ENCODE results near the gene HOGA1.

DNA sequence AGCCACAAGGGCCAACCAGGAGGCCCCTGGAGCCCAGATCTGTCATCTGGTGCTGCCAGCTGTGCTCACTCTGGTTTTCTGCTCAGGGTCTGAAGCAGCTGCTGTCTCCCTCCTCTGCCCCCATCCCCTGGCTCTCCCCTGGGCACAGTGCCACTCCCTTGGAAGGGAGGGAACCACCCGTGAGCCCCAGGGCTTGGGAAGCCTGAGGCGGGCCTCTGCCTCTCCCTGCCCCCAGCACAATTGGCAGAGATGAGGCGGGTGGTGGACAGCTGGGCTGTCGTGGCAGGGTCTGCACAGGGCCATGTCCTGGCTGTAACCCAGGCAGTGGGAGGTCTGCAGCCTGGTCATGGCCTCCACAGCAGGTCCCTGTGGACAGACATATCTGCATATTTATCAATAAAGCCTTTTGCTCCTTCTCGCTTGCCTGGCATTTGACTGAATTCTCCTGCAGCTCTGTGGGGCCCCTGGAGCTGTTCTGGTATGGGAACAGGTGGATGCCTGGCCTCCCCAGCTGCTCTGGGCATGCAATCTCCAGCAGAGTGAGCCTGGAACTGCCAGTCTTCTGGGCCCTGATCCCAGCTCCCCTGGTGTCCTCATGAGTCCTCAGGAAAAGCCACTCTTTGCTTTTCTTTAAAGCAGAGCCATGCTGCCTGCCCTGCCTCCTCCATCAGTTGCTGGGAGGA is 13.3 kb upstream of the HOGA1 start:
- no peak for TF ChIP-seq POLR2A (IDR thresholded peaks at IDR 0.05)
- TF ChIP-seq, protein P1, sequence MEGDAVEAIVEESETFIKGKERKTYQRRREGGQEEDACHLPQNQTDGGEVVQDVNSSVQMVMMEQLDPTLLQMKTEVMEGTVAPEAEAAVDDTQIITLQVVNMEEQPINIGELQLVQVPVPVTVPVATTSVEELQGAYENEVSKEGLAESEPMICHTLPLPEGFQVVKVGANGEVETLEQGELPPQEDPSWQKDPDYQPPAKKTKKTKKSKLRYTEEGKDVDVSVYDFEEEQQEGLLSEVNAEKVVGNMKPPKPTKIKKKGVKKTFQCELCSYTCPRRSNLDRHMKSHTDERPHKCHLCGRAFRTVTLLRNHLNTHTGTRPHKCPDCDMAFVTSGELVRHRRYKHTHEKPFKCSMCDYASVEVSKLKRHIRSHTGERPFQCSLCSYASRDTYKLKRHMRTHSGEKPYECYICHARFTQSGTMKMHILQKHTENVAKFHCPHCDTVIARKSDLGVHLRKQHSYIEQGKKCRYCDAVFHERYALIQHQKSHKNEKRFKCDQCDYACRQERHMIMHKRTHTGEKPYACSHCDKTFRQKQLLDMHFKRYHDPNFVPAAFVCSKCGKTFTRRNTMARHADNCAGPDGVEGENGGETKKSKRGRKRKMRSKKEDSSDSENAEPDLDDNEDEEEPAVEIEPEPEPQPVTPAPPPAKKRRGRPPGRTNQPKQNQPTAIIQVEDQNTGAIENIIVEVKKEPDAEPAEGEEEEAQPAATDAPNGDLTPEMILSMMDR (IDR thresholded peaks at IDR 0.05 in 4 of 5, conservative IDR thresholded peaks at IDR 0.05 in 1 of 5), result no peak
